Activated T-helper 1 cell treated with anti-CD3 and anti-CD28 coated beads, Interleukin-12 subunit alpha, Interleukin-12 subunit beta, Interleukin-2, Interleukin-4 antibody, amounts not matched to agents 30 ng/mL and 10 ng/mL and 1 ng/mL, durations not matched to agents 14 hours and 24 hours and 36 hours (primary cell): Measurements from ENCODE around the gene PRDM4. TPM values are rescaled to one million over a fixed set of nuclear protein-coding genes. Genes with fewer than 3 reads are reported as not detected.

Experiments used
- DNase-seq: peaks from one replicate; pipeline ENCODE4 v3.0.0; 2021; ENCODE audit warnings: low spot score
- H3K27ac Mint-ChIP-seq: one replicate; pipeline ENCODE4 v1.8.0; 2021; ENCODE audit warnings: mild to moderate bottlenecking, mixed read lengths
- H3K27me3 Mint-ChIP-seq: one replicate; pipeline ENCODE4 v1.8.0; 2022; ENCODE audit warnings: mild to moderate bottlenecking, moderate library complexity, mixed read lengths; ENCODE audit not compliant: insufficient read depth
- H3K36me3 Mint-ChIP-seq: one replicate; pipeline ENCODE4 v1.8.0; 2021; ENCODE audit warnings: low read depth, mixed read lengths
- H3K4me1 Mint-ChIP-seq: one replicate; pipeline ENCODE4 v1.8.0; 2021; ENCODE audit warnings: low read depth, mixed read lengths
- H3K4me3 Mint-ChIP-seq: one replicate; pipeline ENCODE4 v1.8.0; 2021; ENCODE audit warnings: mild to moderate bottlenecking, moderate library complexity, mixed read lengths
- H3K9me3 Mint-ChIP-seq: one replicate; pipeline ENCODE4 v1.8.0; 2021; ENCODE audit warnings: mixed read lengths
- intact Hi-C: fragments of 100-400 bp; cut with micrococcal nuclease; formaldehyde crosslinking; loops from one replicate; pipeline ENCODE4 v1.15.1; 2024
- total RNA-seq: library from RNA; stranded (reverse); gene quantifications from 2 replicates; pipeline ENCODE4 v1.2.3, GENCODE V29; 2022

PRDM4 gene
- total RNA-seq, 1 donor from 2014 or later: 28.1 TPM

DNA sequence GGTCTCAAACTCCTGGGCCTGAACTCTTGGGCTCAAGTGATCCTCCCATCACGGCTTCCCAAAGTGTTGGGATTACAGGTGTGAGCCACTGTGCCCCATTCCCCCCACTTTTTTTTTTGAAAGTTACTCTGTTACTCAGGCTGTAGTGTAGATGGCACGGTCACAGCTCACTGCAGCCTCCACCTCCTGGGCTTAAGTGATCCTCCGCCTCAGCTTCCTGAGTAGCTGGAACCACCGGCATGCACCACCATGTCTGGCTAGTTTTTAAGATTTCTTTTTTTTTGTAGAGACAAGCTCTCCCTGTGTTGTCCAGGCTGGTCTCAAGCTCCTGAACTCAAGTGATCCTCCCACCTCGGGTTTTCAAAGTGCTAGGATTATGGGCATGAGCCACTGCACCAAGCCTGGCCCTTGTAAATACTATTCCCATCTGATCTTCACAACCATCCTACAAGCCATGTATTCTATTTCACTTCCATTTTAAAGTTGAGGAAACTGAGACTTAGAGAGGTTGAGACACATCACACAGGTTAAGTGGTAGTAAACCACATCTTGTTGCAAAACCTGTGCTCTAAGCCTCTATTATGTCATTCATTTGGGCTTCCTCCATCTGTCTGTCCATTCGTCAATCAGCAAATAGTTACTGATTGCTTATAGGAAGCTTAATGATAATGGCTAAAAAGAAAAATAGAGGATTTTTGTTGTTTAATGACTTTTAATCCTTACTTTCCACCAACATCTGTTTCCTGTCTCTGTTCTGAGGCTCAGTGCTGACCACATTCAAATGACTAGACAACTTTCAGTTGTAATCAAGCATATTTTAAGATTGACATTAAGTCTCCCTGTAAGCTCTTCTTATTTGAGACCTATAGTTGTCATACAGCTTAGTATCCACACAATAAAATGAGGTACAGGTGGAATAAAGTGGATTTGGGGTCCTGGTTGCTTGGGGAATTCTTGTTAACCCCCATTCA, 22.8 kb upstream of the PRDM4 start:
- Mint-ChIP-seq H3K4me3 (no peak overlapping the region), H3K36me3 (no peaks in the 10 kb centered on the region), H3K9me3 (no peaks in the 10 kb centered on the region), H3K4me1 (peaks cover 12% of the 10 kb centered on the region), H3K27ac (no peak overlapping the region), H3K27me3 (peaks cover 24% of the 10 kb centered on the region)
- intact Hi-C loops: no loop called here
- DNase-seq: no peak

DNA sequence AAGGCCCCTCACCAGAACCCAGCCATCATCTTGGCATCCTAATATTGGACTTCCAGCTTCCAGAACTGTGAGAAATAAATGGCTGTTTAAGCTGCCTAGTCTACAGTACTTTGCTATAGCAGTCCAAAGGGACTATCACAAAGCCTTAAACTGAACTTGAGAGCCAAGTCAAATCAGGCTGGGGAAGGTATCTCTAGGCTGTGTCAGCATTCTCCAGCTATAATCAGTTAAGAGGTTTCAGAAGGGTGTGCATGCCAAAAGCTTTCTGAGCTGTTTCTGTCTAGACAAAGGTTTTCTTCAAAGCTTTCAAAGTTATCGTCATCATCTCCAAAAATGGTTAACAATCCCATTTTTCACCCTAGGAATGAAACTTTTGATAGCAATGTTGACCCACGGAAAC, 21.1 kb upstream of the PRDM4 start:
- Mint-ChIP-seq H3K27ac (no peak overlapping the region), H3K4me3 (no peak overlapping the region), H3K36me3 (no peaks in the 10 kb centered on the region), H3K9me3 (no peaks in the 10 kb centered on the region), H3K4me1 (peaks cover 12% of the 10 kb centered on the region), H3K27me3 (peaks cover 32% of the 10 kb centered on the region)
- no peak for DNase-seq
- intact Hi-C loops: no loop called here

DNA sequence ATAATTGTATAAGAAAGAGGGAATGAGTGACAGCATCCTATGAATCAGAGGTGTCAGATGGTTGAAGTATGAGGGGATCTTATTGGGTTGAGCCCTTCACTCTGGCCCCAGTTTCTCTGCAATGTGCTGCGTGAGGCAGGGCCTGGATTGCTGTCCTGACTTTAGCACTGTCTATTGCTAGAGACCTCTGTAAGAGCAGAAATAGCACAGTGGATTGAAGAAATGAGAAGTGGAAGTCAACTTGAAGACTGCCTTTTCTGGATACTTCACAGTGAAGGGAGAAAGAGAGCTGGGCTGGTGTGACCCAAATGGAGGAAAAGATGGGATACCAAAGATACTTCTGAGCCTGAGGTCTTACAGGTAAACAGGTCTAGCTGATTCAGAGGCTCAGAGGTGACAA, 19.4 kb upstream of the PRDM4 start:
- Mint-ChIP-seq H3K36me3 (peaks cover 1% of the 10 kb centered on the region), H3K9me3 (no peaks in the 10 kb centered on the region), H3K4me3 (no peak overlapping the region), H3K4me1 (peaks cover 12% of the 10 kb centered on the region), H3K27ac (no peak overlapping the region), H3K27me3 (peaks cover 45% of the 10 kb centered on the region)
- no peak for DNase-seq
- intact Hi-C loops: no loop called here

DNA sequence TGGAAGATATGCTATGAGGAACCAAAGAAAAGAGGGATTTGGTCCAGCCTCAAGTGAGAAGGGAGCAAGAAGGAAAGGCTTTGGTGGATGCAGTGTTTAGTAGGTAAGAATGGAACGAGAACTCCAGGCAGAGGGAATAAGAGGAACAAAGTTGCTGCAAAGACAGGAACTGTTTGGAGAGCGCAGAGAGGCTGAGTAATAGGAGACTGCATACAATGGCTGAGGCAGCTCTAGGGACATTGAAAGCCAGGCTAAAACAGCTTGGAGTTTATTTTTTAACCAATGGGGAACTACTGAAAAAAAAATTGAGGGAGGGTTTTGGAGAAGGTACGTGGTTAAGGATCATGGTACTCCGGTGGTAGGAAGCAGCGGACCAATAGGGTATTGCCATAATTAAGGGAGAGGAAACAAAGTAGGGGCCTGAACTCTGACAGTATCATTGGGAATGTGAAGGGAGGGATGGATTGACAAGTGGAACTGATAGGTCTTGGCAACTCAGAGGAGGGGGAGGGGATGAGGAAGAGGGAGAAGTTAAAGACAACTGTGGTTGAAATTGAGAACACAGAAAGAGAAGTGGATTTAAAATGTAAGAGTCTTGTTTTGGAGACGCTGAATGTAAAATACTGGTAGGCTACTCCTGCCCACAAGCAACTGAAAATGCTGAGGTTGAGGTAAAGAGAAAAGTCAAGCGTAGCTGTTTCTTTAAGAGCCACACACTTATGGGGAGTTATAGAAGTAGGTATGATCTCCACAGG, 18.3 kb upstream of the PRDM4 start:
- Mint-ChIP-seq H3K4me1 (peaks cover 13% of the 10 kb centered on the region), H3K4me3 (no peak overlapping the region), H3K27ac (no peak overlapping the region), H3K36me3 (peaks cover 1% of the 10 kb centered on the region), H3K27me3 (peaks cover 53% of the 10 kb centered on the region), H3K9me3 (no peaks in the 10 kb centered on the region)
- DNase-seq: no peak
- intact Hi-C loops: loop anchor here (10.0 kb wide), 1 partner anchor 1194 kb away; the partner anchor contains the start of gene RFX4

DNA sequence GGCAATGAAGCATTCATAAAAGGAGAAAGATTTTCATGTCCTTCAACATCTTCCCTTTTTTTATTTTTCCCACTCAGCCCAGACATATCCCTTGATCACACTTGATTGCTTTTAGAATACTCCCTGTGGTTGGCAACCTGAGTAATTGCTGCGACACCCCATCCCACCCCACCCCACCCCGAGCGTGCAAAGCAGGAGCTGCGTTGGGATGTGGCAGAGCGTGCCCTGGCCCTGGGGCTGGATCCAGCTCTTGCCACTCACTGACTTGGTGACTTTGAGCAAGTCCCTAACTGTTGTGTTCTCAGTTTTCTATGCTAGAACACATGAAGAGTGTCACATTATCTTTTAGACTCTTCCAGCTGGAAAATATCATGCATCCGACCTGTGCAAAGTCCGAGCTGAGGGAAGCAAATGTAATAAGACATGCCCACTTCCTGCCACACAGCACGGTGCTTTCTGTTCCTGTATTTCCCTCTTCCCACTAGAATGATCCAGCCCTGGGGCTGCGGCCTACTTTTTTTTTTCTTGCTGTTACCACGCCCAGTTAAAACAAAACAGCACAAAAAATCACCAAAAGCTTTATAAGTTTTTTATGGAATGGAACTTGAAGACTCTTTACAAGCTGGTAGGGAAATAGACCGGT, 17.6 kb upstream of the PRDM4 start:
- H3K27ac Mint-ChIP-seq: no peak overlapping the region
- H3K9me3 Mint-ChIP-seq: no peaks in the 10 kb centered on the region
- peaks cover 11% of the 10 kb centered on the region for H3K4me1 Mint-ChIP-seq
- intact Hi-C loops: loop anchor here (10.0 kb wide), 1 partner anchor 1194 kb away; the partner anchor contains the start of gene RFX4
- H3K36me3 Mint-ChIP-seq: peaks cover 1% of the 10 kb centered on the region
- no peak overlapping the region for H3K4me3 Mint-ChIP-seq
- H3K27me3 Mint-ChIP-seq: peaks cover 58% of the 10 kb centered on the region
- no peak for DNase-seq

DNA sequence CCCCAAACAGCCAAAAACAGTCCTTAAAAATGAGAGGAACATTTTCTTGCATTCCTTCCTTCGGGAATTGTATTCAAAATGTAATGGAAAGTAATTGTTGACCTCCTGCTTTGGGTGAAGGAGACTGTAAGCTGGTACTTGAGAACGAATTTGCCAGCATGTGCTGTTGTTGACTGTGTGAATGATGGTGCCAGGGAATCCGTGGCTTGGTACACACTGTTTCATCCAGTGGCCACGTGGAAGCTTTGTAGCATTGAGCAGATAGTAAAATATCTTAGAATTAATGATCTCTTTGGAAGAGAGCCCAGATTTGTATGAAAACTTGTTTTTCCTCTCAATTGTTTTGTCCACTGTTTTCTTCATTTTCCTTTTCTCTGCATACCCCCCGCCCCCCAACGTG, 15.2 kb upstream of the PRDM4 start:
- H3K27me3 Mint-ChIP-seq: peaks cover 60% of the 10 kb centered on the region
- intact Hi-C loops: loop anchor here (10.0 kb wide), 1 partner anchor 1191 kb away; the partner anchor contains the start of gene RFX4
- H3K4me3 Mint-ChIP-seq: no peak overlapping the region
- no peak for DNase-seq
- no peak overlapping the region for H3K27ac Mint-ChIP-seq
- peaks cover 11% of the 10 kb centered on the region for H3K4me1 Mint-ChIP-seq
- H3K36me3 Mint-ChIP-seq: peaks cover 1% of the 10 kb centered on the region
- no peaks in the 10 kb centered on the region for H3K9me3 Mint-ChIP-seq

DNA sequence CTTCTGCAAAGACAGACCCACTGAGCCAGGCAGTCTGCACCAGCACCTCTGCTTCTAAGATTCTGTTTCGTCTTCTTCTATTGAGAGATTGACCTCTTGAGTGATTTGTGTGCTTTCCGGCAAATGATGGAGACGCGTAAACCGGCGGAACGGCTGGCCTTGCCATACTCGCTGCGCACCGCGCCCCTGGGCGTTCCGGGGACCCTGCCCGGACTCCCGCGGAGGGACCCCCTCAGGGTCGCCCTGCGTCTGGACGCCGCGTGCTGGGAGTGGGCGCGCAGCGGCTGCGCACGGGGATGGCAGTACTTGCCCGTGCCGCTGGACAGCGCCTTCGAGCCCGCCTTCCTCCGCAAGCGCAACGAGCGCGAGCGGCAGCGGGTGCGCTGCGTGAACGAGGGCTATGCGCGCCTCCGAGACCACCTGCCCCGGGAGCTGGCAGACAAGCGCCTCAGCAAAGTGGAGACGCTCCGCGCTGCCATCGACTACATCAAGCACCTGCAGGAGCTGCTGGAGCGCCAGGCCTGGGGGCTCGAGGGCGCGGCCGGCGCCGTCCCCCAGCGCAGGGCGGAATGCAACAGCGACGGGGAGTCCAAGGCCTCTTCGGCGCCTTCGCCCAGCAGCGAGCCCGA, 14.3 kb upstream of the PRDM4 start:
- Mint-ChIP-seq H3K4me3 (no peak overlapping the region), H3K4me1 (peaks cover 11% of the 10 kb centered on the region), H3K9me3 (no peaks in the 10 kb centered on the region), H3K36me3 (peaks cover 1% of the 10 kb centered on the region), H3K27ac (no peak overlapping the region), H3K27me3 (peaks cover 59% of the 10 kb centered on the region)
- no peak for DNase-seq
- intact Hi-C loops: loop anchor here (10.0 kb wide), 1 partner anchor 1190 kb away; the partner anchor contains the start of gene RFX4

DNA sequence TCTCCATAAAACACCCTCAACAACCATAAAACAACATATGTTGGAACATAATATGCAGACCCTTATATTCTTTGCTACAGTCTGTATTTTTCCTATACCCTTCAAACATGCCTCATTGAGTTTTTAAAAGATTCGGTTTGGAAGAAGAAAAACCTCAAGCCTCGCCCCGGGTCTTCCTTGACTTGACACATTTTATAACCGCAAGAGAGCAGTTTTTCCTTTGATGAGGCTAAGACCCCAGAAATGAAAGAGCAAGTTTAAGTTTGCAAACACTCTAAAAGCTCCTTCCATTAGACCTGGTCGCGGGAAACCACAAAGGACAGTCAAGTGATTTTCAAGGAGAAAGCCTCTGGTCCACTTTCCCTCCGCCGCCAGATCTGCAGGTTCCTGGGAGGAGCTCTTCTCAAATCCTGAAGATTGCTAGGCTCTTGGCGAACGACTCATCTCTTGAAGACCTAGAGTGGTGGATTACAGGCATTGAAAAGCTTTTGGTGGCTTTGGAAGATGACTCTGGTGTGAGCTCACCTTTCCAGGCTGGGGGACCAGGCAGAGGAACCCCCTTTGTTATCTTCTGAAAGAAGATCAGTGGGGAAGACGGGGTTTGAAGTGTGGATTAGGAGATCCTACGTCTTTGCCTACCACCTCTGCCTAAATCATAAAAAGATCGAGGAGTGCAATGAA, 13.6 kb upstream of the PRDM4 start, which contains the start of gene ASCL4:
ASCL4 (plus strand) TSS at position 356 of the 681 bp plus-strand sequence. CDS start 515 bp downstream, outside the sequence.
- Mint-ChIP-seq H3K27me3 (peaks cover 53% of the 10 kb centered on the region), H3K27ac (no peak within 1 kb of the TSS), H3K36me3 (peaks cover 1% of the 10 kb centered on the region), H3K9me3 (no peaks in the 10 kb centered on the region), H3K4me1 (peaks cover 11% of the 10 kb centered on the region), H3K4me3 (no peak within 1 kb of the TSS)
- intact Hi-C loops: loop anchor here (10.0 kb wide), 1 partner anchor 1190 kb away; the partner anchor contains the start of gene RFX4
- no peak for DNase-seq

DNA sequence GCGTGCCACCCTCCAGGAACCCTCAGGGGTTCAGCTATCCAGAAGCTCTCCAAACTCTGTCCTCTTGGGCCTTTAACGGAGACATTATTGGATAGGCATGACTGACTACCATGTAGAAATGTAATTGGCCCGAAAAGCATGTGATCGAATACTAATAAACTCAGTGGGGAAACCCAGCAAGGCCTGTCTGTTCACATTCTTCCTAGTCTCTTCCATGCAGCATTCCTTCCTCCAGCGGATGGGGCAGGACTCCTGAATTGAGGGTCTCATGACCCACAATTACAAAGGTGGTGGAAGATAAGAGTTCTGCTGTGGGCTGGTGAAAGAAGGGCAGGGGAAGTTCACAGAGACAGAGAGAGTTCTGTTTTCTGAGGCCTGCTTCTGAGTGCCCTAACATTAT, 6.5 kb upstream of the PRDM4 start:
- Mint-ChIP-seq H3K9me3 (no peaks in the 10 kb centered on the region), H3K4me1 (no peaks in the 10 kb centered on the region)
- intact Hi-C loops: no loop called here

DNA sequence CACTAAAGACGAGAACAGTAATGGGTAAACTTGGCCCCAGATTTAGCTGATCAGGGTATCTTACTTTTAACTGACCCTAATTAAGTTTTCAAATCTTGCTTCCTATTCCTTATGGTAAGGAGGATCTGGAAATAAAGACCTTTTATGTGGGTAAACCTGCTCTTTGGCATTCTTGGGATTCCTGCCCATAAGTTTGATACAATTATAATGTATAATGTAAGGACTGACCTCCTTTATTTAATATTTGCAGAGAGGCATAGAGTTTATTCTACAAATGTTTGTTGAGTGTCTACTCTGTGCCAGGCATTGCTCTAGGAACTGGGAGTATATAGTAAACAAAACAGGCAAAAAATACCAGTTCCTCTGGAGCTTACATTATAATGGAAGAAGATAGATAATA, 4.4 kb upstream of the PRDM4 start:
- intact Hi-C loops: no loop called here
- Mint-ChIP-seq H3K4me3 (no peak overlapping the region), H3K27ac (no peak overlapping the region), H3K27me3 (peaks cover 12% of the 10 kb centered on the region), H3K4me1 (peaks cover 7% of the 10 kb centered on the region), H3K36me3 (no peaks in the 10 kb centered on the region), H3K9me3 (no peaks in the 10 kb centered on the region)
- DNase-seq: no peak

More for the DNA sequence above, 6.5 kb upstream of the PRDM4 start:
- Mint-ChIP-seq H3K27me3 (peaks cover 14% of the 10 kb centered on the region), H3K27ac (no peak overlapping the region), H3K4me3 (no peak overlapping the region), H3K36me3 (no peaks in the 10 kb centered on the region)
- DNase-seq: no peak

DNA sequence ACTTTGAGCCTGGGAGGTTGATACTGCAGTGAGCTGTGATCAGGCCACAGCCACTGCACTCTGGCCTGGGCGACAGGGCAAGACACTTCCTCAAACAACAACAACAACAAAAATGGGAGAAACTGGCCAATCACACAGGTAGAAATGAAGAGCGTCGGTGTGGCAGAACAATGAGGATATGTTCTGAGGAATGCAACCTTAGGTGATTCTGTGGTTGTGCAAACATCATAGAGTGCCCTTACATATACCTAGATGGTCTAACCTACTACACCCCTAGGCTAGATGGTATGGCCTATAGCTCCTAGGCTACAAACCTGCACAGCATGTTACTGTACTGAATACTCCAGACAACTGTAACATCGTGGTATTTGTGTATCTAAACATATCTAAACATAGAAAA, 3.7 kb upstream of the PRDM4 start:
- intact Hi-C loops: loop anchor here (5.0 kb wide), 3 partner anchors 447 to 1462 kb away; partner anchors contain the start of genes ISCU, SART3 and TCP11L2
- Mint-ChIP-seq H3K4me1 (peaks cover 14% of the 10 kb centered on the region), H3K36me3 (no peaks in the 10 kb centered on the region)

More for the DNA sequence above, 3.7 kb upstream of the PRDM4 start:
- no peak for DNase-seq
- H3K27me3 Mint-ChIP-seq: peaks cover 12% of the 10 kb centered on the region
- H3K4me3 Mint-ChIP-seq: no peak overlapping the region
- no peak overlapping the region for H3K27ac Mint-ChIP-seq
- no peaks in the 10 kb centered on the region for H3K9me3 Mint-ChIP-seq
